H1 (cell line): Measurements from ENCODE around the gene MMS22L. TPM values are rescaled to one million over a fixed set of nuclear protein-coding genes. Genes with fewer than 3 reads are reported as not detected.

Experiments
- CTCF ChIA-PET: fragments of 300-600 bp; sonication (Branson Sonifier 250); formaldehyde crosslinking; loops from one replicate; lab custom pipeline; 2021; ENCODE audit not compliant: partially characterized antibody; lab: Charles Lee
- POLR2A ChIA-PET: fragments of 300-600 bp; sonication (Branson Sonifier 250); formaldehyde crosslinking; loops from one replicate; lab custom pipeline; 2021; ENCODE audit warnings: inconsistent platforms; ENCODE audit not compliant: partially characterized antibody; lab: Charles Lee
- DNase-seq, 2 experiments: peaks; one replicate each; pipeline versions ENCODE4 v3.0.0 to v3.0.0-alpha.2; 2010 to 2022; ENCODE audit warnings: low spot score in 2 of 2, low read depth in 1 of 2, mixed read lengths in 1 of 2
- FAIRE-seq: peaks from 2 replicates; lab custom pipeline; 2011; peaks lifted over from hg19 to GRCh38; lab: Jason Lieb, UNC
- H2AFZ ChIP-seq: 2 replicates; pipeline ENCODE4 v1.8.1; 2012; ENCODE audit warnings: low read length, inconsistent platforms
- H2AK5ac ChIP-seq: 2 replicates; pipeline ENCODE4 v1.6.1; 2013; ENCODE audit warnings: low read depth, low read length
- H2BK120ac ChIP-seq: replicated peaks from 2 replicates; pipeline ENCODE3; 2013; ENCODE audit warnings: low read depth, low read length, inconsistent platforms
- H2BK12ac ChIP-seq: 2 replicates; pipeline ENCODE4 v1.6.1; 2013; ENCODE audit warnings: low read depth, low read length
- H2BK15ac ChIP-seq: 2 replicates; pipeline ENCODE4 v1.6.1; 2013; ENCODE audit warnings: low read length
- H2BK20ac ChIP-seq: 2 replicates; pipeline ENCODE4 v1.6.1; 2013; ENCODE audit warnings: low read length
- H2BK5ac ChIP-seq: 2 replicates; pipeline ENCODE4 v1.6.1; 2013; ENCODE audit warnings: low read depth, low read length
- H3K14ac ChIP-seq: 2 replicates; pipeline ENCODE4 v1.6.1; 2013; ENCODE audit warnings: inconsistent platforms; ENCODE audit not compliant: insufficient read length
- H3K18ac ChIP-seq: 2 replicates; pipeline ENCODE4 v1.6.1; 2013; ENCODE audit warnings: low read length; ENCODE audit errors: extremely low read depth
- H3K23ac ChIP-seq: 2 replicates; pipeline ENCODE4 v1.6.1; 2013; ENCODE audit warnings: inconsistent platforms; ENCODE audit not compliant: insufficient read length
- H3K23me2 ChIP-seq: 2 replicates; pipeline ENCODE4 v1.6.1; 2013; ENCODE audit warnings: low read depth, low read length
- H3K27ac ChIP-seq: 2 replicates; pipeline ENCODE4 v1.6.1; 2011; ENCODE audit warnings: low read depth, low read length, inconsistent platforms
- H3K27me3 ChIP-seq, 4 experiments: replicated peaks in 1 of 4; 1 replicate in 1 of 4; 2 replicates in 3 of 4; pipeline versions ENCODE4 v1.6.1 to v1.8.1; 2011 to 2013; ENCODE audit warnings: low read length in 3 of 4, mild to moderate bottlenecking in 3 of 4, inconsistent platforms in 2 of 4, mixed read lengths in 2 of 4, moderate library complexity in 1 of 4; ENCODE audit not compliant: control insufficient read depth in 3 of 4, insufficient read depth in 3 of 4; ENCODE audit errors: extremely low read depth in 1 of 4
- H3K36me3 ChIP-seq, 4 experiments: 2 replicates each; pipeline versions ENCODE4 v1.6.1 to v1.8.1; 2011 to 2013; ENCODE audit warnings: mild to moderate bottlenecking in 4 of 4, low read length in 3 of 4, moderate library complexity in 2 of 4, control low read depth in 1 of 4, inconsistent platforms in 1 of 4; ENCODE audit not compliant: insufficient read depth in 4 of 4, control insufficient read depth in 2 of 4
- H3K4ac ChIP-seq: replicated peaks from 2 replicates; pipeline ENCODE3; 2013; ENCODE audit warnings: low read length, low read depth, mixed read lengths, inconsistent platforms; ENCODE audit not compliant: insufficient read length
- H3K4me1 ChIP-seq, 4 experiments: replicated peaks in 1 of 4; 1 replicate in 1 of 4; 2 replicates in 3 of 4; pipeline versions ENCODE4 v1.6.1 to v1.8.1; 2011 to 2013; ENCODE audit warnings: low read length in 3 of 4, inconsistent platforms in 2 of 4, mixed read lengths in 1 of 4; ENCODE audit not compliant: insufficient read depth in 4 of 4, control insufficient read depth in 3 of 4
- H3K4me2 ChIP-seq, 2 experiments: 2 replicates each; pipeline versions ENCODE4 v1.6.1 to v1.8.1; 2011 to 2013; ENCODE audit warnings: low read depth in 2 of 2, low read length in 2 of 2, control low read depth in 1 of 2, inconsistent platforms in 1 of 2, mild to moderate bottlenecking in 1 of 2; ENCODE audit not compliant: insufficient read depth in 1 of 2
- H3K4me3 ChIP-seq, 4 experiments: fragments of 200-600, 300-600 bp in 1 of 4; sonication (generic), shearing (Covaris generic), sonication (Bioruptor Twin) in 1 of 4; 2 replicates each; pipeline versions ENCODE4 v1.5.1 to v1.8.1; 2011 to 2016; ENCODE audit warnings: low read length in 4 of 4, low read depth in 3 of 4, control low read depth in 2 of 4, inconsistent platforms in 2 of 4, mild to moderate bottlenecking in 2 of 4, mixed read lengths in 1 of 4, moderate library complexity in 1 of 4; ENCODE audit not compliant: insufficient read depth in 2 of 4; ENCODE audit errors: extremely low read depth in 1 of 4
- H3K56ac ChIP-seq: replicated peaks from 2 replicates; pipeline ENCODE3; 2013; ENCODE audit warnings: low read depth, mild to moderate bottlenecking, mixed read lengths, low read length, inconsistent platforms; ENCODE audit not compliant: insufficient read length
- H3K79me1 ChIP-seq: 2 replicates; pipeline ENCODE4 v1.6.1; 2013; ENCODE audit warnings: low read depth, low read length, control low read depth
- H3K79me2 ChIP-seq, 2 experiments: 2 replicates each; pipeline versions ENCODE4 v1.6.1 to v1.8.1; 2012 to 2013; ENCODE audit warnings: low read length in 2 of 2, mild to moderate bottlenecking in 2 of 2, inconsistent platforms in 1 of 2; ENCODE audit not compliant: insufficient read depth in 2 of 2, control insufficient read depth in 1 of 2
- H3K9ac ChIP-seq, 4 experiments: replicated peaks in 1 of 4; 1 replicate in 1 of 4; 2 replicates in 3 of 4; pipeline versions ENCODE4 v1.6.1 to v1.8.1; 2011 to 2013; ENCODE audit warnings: low read depth in 3 of 4, low read length in 3 of 4, control low read depth in 2 of 4, mild to moderate bottlenecking in 2 of 4, moderate library complexity in 2 of 4, inconsistent platforms in 1 of 4; ENCODE audit errors: extremely low read depth in 1 of 4
- H3K9me3 ChIP-seq, 2 experiments: 2 replicates each; pipeline versions ENCODE4 v1.6.1 to v1.8.1; 2012 to 2013; ENCODE audit warnings: mild to moderate bottlenecking in 2 of 2, moderate library complexity in 2 of 2, control low read depth in 1 of 2, inconsistent platforms in 1 of 2, low read depth in 1 of 2, low read length in 1 of 2, mixed read lengths in 1 of 2; ENCODE audit not compliant: insufficient read depth in 2 of 2
- H4K20me1 ChIP-seq, 2 experiments: replicated peaks in 1 of 2; 2 replicates each; pipeline versions ENCODE3 to v1.8.1; 2011 to 2013; ENCODE audit warnings: inconsistent platforms in 2 of 2, low read length in 2 of 2, mild to moderate bottlenecking in 1 of 2; ENCODE audit not compliant: insufficient read depth in 2 of 2, control insufficient read depth in 1 of 2
- H4K5ac ChIP-seq: 2 replicates; pipeline ENCODE4 v1.6.1; 2013; ENCODE audit warnings: low read length, low read depth, mixed read lengths, inconsistent platforms; ENCODE audit not compliant: insufficient read length
- H4K8ac ChIP-seq: 2 replicates; pipeline ENCODE4 v1.8.0; 2013; ENCODE audit warnings: mild to moderate bottlenecking, moderate library complexity, low read length, inconsistent platforms; ENCODE audit not compliant: insufficient read depth; ENCODE audit errors: extremely low read depth
- H4K91ac ChIP-seq: replicated peaks from 2 replicates; pipeline ENCODE3; 2013; ENCODE audit warnings: low read length, mixed read lengths, inconsistent platforms; ENCODE audit not compliant: insufficient read length
- BACH1 ChIP-seq: IDR thresholded peaks from 2 replicates; pipeline ENCODE4 v1.6.1; 2012; ENCODE audit warnings: low read length, improper control_type of control experiment
- CBX5 ChIP-seq: fragments of 300-800, 300-1000 bp; sonication (generic); IDR thresholded peaks from 2 replicates; pipeline ENCODE4 v1.7.1; 2016; ENCODE audit warnings: antibody characterized with exemption, low read length, low read depth
- CHD1 ChIP-seq: IDR thresholded peaks from 2 replicates; pipeline ENCODE4 v1.6.1; 2012; ENCODE audit warnings: low read depth, low read length, improper control_type of control experiment
- CHD2 ChIP-seq: IDR thresholded peaks from 2 replicates; pipeline ENCODE4 v1.6.1; 2012; ENCODE audit warnings: low read length, improper control_type of control experiment
- KDM1A ChIP-seq: fragments of 200-600, 300-600 bp; sonication (generic); IDR thresholded peaks from 2 replicates; pipeline ENCODE4 v1.7.1; 2016; ENCODE audit warnings: mild to moderate bottlenecking, low read length, borderline replicate concordance
- RAD21 ChIP-seq, 2 experiments: IDR thresholded peaks in 1 of 2; conservative IDR thresholded peaks in 1 of 2; 2 replicates each; pipeline ENCODE4 v1.6.1; 2011; ENCODE audit warnings: low read depth in 2 of 2, low read length in 2 of 2, improper control_type of control experiment in 1 of 2, inconsistent platforms in 1 of 2, mild to moderate bottlenecking in 1 of 2, moderate library complexity in 1 of 2
- RFX5 ChIP-seq: IDR thresholded peaks from 2 replicates; pipeline ENCODE4 v1.6.1; 2011; ENCODE audit warnings: low read depth, low read length, improper control_type of control experiment, borderline replicate concordance
- RNF2 ChIP-seq: fragments of 200-900, 300-1000 bp; sonication (generic); IDR thresholded peaks from 2 replicates; pipeline ENCODE4 v1.7.1; 2016; ENCODE audit warnings: borderline replicate concordance, low read depth, mild to moderate bottlenecking, antibody characterized with exemption, low read length; ENCODE audit not compliant: poor library complexity, severe bottlenecking; ENCODE audit errors: missing control alignments
- SIX5 ChIP-seq: IDR thresholded peaks from 2 replicates; pipeline ENCODE4 v1.6.1; 2011; ENCODE audit warnings: mild to moderate bottlenecking, low read depth, low read length
- SP4 ChIP-seq: IDR thresholded peaks from 2 replicates; pipeline ENCODE4 v1.6.1; 2012; ENCODE audit warnings: low read length, inconsistent platforms
- TAF1 ChIP-seq: IDR thresholded peaks from 2 replicates; pipeline ENCODE4 v1.6.1; 2011; ENCODE audit warnings: mild to moderate bottlenecking, low read depth, low read length
- WGBS, 2 experiments: shearing (Covaris generic) in 1 of 2; methylation state at CpG; one replicate each; pipeline versions ENCODE4 v1.1.6 to v1.1.7; 2013 to 2015; ENCODE audit warnings: low lambda C conversion rate in 2 of 2, mixed read lengths in 2 of 2, inconsistent platforms in 1 of 2, low coverage in 1 of 2, missing lambda C conversion rate in 1 of 2; ENCODE audit not compliant: insufficient replicate concordance in 2 of 2, insufficient coverage in 1 of 2, insufficient read length in 1 of 2; ENCODE audit errors: extremely low coverage in 1 of 2, missing lambda C conversion rate in 1 of 2; 5-methylcytosine and 5-hydroxymethylcytosine counted together
- polyA plus RNA-seq, 7 experiments: library from polyadenylated mRNA; depleted of rRNA in 3 of 7; stranded (reverse) in 5 of 7; unstranded in 2 of 7; fragments of >200 nt in 5 of 7; fragments of 200-250 nt in 2 of 7; gene quantifications; 1 replicate in 5 of 7; 2 replicates in 1 of 7; 4 replicates in 1 of 7; pipeline versions ENCODE4 v1.2.1 to v1.2.3, GENCODE V29; 2011 to 2013; ENCODE audit warnings: missing spikeins in 2 of 7, mixed read lengths in 2 of 7
- total RNA-seq: library from RNA; stranded (reverse); fragmentation: NEBNext Ultra II Directional; extraction: Animal tissue kit (Norgen Biotek cat#: 25700); gene quantifications from 2 replicates; pipeline ENCODE4 v1.2.1, GENCODE V29; 2021
- TF ChIP-seq, protein P1 (sequence below): IDR thresholded peaks from 2 replicates; pipeline ENCODE4 v1.6.1; 2011; ENCODE audit warnings: low read depth, mild to moderate bottlenecking, low read length; ENCODE audit not compliant: insufficient read depth

MMS22L gene
- total and polyA plus RNA-seq, 2 of the 8 experiments (the other 6 are each of a cell fraction or from before 2014, with no cell fraction given) = 11.1 to 32.6 TPM

DNA sequence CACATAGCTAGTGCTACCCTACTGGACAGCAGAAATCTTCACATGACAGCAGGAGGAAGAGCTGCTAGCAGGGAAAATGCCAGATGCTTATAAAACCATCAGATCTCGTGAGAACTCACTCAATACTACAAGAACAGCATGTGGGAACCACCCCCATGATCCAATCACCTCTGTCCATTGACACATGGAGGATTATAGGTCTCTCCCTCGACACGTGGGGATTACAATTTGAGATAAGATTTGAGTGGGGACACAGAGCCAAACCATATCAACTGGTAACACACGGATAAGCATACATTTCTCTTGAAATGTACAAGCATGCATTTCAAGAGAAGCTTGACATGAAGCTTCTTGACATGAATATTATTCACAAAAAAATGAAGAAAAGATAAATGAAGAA, 64.1 kb downstream of the MMS22L start:
- Histone ChIP-seq H3K56ac (no peak overlapping the region), H4K8ac (no peak overlapping the region), H3K9ac (no peak overlapping the region), H3K36me3 (no peaks in the 10 kb centered on the region; a peak in 1 of 8 replicates), H2BK12ac (no peak overlapping the region), H2AFZ (no peak overlapping the region), H3K23ac (no peak overlapping the region), H2BK120ac (no peak overlapping the region), H4K20me1 (peaks cover 0 to 3% of the 10 kb centered on the region in 2 experiments), H3K4me2 (no peak overlapping the region), H3K4ac (no peak overlapping the region), H2AK5ac (no peak overlapping the region), H3K79me1 (no peaks in the 10 kb centered on the region), H3K14ac (no peak overlapping the region), H3K4me3 (no peak overlapping the region), H2BK15ac (no peak overlapping the region), H3K18ac (no peak overlapping the region), H2BK20ac (no peak overlapping the region), H4K5ac (no peak overlapping the region), H3K4me1 (peaks cover 0 to 4% (median 0%) of the 10 kb centered on the region in 4 experiments; a peak in 1 of 7 replicates), H3K27ac (no peak overlapping the region), H3K27me3 (no peaks in the 10 kb centered on the region), H4K91ac (no peak overlapping the region), H2BK5ac (no peak overlapping the region), H3K79me2 (peaks cover 0 to 1% of the 10 kb centered on the region in 2 experiments; a peak in 1 of 4 replicates), H3K9me3 (no peaks in the 10 kb centered on the region), H3K23me2 (no peaks in the 10 kb centered on the region; the same call in 1 of the 2 replicates)
- WGBS, 2 experiments = 83% methylated on average over 4 of the region's 4 CpGs; no CpG with 5 or more reads in 1 of the 2 experiments
- POLR2A ChIA-PET = interaction anchor here (1.2 kb wide), 1 partner anchor 10 kb away, joined by 3 read pairs; no protein-coding TSS in a partner anchor
- DNase-seq (no peak), FAIRE-seq (no peak)
- TF ChIP-seq CHD1 = no peak
- TF ChIP-seq TAF1 = no peak
- no peak for TF ChIP-seq SP4
- no peak for TF ChIP-seq RNF2
- TF ChIP-seq CHD2 = no peak
- TF ChIP-seq RFX5 = no peak
- TF ChIP-seq BACH1 = no peak
- TF ChIP-seq CBX5 = no peak
- no peak for TF ChIP-seq SIX5
- TF ChIP-seq KDM1A = no peak
- TF ChIP-seq, protein P1, sequence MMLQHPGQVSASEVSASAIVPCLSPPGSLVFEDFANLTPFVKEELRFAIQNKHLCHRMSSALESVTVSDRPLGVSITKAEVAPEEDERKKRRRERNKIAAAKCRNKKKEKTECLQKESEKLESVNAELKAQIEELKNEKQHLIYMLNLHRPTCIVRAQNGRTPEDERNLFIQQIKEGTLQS = no peak
- no peak for TF ChIP-seq RAD21 (IDR thresholded peaks at IDR 0.05 in 1 of 2, conservative IDR thresholded peaks at IDR 0.05 in 1 of 2; ENCODE audit: low read depth in 2 of 2, low read length in 2 of 2)
- CTCF ChIA-PET = interaction anchor here (1.4 kb wide), 1 partner anchor 33 kb away, joined by 6 read pairs; no protein-coding TSS in a partner anchor
